Mammary epithelial cell (primary cell): ENCODE measurements around the gene DENND4C.

Experiments used
- EZH2 ChIP-seq: IDR thresholded peaks from 2 replicates; pipeline ENCODE4 v1.6.1; 2012; ENCODE audit warnings: low read length, inconsistent platforms, borderline replicate concordance
- TF ChIP-seq, protein P1 (sequence below), 2 donors: IDR thresholded peaks in 1 of 2; conservative IDR thresholded peaks in 1 of 2; 2 replicates each; pipeline ENCODE4 v1.5.1; 2011 to 2012; ENCODE audit warnings: inconsistent platforms in 2 of 2, low read length in 2 of 2, mild to moderate bottlenecking in 2 of 2, control low read depth in 1 of 2, low read depth in 1 of 2; ENCODE audit not compliant: insufficient read depth in 1 of 2; ENCODE audit errors: extremely low read depth in 1 of 2

GRCh38 chr9:19372567-19372966, 142.1 kb downstream of the DENND4C start:
- TF ChIP-seq, protein P1, sequence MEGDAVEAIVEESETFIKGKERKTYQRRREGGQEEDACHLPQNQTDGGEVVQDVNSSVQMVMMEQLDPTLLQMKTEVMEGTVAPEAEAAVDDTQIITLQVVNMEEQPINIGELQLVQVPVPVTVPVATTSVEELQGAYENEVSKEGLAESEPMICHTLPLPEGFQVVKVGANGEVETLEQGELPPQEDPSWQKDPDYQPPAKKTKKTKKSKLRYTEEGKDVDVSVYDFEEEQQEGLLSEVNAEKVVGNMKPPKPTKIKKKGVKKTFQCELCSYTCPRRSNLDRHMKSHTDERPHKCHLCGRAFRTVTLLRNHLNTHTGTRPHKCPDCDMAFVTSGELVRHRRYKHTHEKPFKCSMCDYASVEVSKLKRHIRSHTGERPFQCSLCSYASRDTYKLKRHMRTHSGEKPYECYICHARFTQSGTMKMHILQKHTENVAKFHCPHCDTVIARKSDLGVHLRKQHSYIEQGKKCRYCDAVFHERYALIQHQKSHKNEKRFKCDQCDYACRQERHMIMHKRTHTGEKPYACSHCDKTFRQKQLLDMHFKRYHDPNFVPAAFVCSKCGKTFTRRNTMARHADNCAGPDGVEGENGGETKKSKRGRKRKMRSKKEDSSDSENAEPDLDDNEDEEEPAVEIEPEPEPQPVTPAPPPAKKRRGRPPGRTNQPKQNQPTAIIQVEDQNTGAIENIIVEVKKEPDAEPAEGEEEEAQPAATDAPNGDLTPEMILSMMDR (conservative IDR thresholded peaks at IDR 0.05 in 1 of 2, IDR thresholded peaks at IDR 0.05 in 1 of 2; ENCODE audit: extremely low read depth in 1 of 2, insufficient read depth in 1 of 2, low read depth in 1 of 2, low read length in 2 of 2), result no peak
- TF ChIP-seq EZH2, result no peak
